Globus pallidus (tissue), 1 donor: ENCODE measurements around the gene PRKACA.

Experiments used
- DNase-seq: peaks from one replicate; pipeline ENCODE4 v3.0.0-alpha.2; 2015; ENCODE audit warnings: low spot score

Gene PRKACA

DNA sequence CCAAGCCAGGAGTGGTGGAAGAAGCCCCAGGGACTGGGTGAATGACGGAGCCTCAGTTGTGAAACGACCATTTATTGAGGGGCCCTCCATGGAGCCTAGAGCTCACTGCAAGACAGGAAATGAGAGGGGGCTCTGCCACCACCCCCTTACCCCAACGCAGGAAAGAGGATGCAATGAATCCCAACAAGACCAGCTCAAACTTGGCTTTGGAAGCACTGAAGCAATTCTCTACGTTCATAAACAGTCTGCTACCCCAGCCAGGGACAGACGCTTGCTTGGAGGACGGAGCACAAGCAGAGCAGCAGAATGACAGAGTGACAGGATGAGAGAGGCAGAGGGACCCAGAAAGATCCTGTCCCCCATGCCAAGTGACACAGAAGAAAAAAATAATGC lies 1.0 kb downstream of the PRKACA start:
- no peak for DNase-seq

DNA sequence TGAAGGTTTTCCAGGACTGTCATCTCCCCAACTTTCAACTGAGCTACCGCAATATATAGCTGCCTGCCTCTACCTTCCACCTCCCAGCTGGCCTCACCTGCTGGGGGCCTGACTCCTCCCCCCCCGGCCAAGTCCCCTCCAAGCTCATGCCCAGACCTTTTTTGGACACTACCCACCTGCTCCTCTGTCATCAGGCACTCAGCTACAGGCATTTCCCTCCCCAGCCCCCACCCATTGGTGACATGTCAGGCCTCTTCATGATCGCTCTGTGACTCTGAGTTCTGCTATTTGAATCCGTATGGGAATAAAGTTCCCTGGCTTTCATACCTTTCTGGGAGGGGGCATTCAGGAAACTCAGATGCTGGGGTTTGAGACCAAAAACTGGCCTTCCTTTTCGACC lies 1.8 kb downstream of the PRKACA start:
- DNase-seq, result no peak

DNA sequence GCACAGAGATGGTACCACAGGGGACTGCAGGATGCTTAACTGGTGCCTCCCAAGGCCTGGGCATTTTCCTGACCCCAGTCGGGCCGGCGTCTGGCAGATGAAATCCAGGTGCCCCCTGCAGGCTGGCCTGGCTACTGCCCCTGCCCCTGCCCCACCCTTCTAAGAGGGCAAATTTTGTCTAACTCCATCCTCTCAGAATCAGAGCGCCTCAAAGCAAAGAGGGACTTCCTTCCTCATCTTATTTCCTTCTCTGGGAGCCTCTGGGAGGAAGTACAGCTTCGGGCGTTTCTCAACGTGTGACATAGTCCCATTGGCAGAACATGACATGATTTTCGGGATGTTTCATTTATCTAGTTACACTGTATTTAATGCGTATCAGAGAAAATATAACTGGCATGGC lies 2.7 kb downstream of the PRKACA start:
- peak; percentile 48 for DNase-seq

DNA sequence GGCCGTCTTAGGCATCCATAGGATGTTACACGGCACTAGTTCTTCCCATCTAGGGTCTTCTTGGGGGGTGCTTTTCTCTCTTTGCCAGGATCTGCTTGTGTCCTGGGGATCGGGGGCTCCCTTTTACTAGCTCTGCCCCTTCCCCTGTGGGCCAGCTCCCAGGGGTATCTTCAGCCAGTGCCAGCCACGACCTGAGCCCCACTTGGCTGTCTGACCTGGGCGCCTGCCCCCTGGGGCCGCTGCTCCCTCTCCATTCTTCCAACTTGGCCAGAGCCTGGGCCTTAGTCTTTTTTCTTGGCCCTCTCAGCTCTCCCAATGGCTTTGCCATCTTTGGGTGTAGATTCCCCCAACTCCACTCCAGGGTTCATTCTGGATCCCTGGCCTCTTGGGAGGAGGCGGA lies 3.1 kb downstream of the PRKACA start:
- no peak for DNase-seq

DNA sequence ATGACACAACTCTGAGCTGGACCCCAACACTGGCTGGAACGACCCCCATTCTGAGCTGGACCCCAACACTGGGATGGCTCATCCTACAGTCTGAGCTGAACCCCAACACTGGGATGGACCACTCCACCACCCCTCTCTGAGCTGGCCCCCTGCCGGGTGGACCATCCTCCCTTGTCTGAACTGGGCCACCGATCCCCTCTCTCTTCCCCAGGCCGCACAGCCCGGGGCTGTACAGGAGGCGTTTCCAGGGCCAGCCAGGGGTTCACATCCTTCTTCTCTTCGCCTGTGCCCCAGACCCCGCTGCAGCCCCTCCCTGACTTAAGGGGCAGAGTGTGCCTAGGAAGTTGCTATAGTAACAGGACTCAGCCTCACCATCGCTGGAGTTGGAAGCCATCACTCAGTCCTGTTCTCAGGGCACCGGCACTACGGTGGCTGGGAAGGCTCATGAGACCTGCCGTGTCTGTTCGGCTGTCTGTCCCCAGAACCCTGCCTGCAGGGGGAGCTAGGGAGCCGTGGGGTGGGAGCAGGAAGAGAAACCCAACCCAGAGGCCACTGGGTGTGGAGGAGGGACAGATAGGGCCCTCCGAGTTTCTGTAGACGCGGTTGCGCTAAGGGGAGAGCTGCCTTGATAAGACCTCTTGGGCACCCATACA lies 3.7 kb downstream of the PRKACA start:
- no peak for DNase-seq

DNA sequence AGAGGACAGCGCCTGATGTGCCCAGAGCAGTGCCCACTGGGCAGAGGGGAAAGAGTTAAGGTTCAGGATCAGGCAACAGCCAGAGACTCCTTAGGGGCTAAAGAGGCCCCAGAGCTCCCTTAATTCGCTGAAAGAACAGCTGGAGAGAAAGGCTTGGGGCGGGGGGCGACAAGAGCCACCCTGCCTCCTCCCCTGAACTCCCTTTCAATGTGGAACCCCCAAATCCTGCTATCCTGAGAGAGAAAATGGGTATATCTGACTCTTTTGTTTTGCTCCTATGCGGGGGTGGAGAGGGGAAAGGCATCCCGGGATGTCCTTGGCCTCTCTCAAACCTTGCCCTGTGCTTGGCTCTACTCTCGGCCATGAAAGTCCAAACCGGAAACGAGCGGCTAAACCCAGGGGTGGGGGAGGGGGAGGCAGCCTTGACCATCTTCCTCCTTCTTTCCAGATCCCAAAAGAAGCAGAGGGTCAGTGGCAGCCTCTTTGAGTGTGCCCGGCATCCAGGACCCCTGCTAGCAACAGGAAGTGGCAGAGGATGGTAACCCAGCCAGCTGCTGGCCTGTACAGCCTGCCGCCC lies 4.7 kb downstream of the PRKACA start:
- no peak for DNase-seq

DNA sequence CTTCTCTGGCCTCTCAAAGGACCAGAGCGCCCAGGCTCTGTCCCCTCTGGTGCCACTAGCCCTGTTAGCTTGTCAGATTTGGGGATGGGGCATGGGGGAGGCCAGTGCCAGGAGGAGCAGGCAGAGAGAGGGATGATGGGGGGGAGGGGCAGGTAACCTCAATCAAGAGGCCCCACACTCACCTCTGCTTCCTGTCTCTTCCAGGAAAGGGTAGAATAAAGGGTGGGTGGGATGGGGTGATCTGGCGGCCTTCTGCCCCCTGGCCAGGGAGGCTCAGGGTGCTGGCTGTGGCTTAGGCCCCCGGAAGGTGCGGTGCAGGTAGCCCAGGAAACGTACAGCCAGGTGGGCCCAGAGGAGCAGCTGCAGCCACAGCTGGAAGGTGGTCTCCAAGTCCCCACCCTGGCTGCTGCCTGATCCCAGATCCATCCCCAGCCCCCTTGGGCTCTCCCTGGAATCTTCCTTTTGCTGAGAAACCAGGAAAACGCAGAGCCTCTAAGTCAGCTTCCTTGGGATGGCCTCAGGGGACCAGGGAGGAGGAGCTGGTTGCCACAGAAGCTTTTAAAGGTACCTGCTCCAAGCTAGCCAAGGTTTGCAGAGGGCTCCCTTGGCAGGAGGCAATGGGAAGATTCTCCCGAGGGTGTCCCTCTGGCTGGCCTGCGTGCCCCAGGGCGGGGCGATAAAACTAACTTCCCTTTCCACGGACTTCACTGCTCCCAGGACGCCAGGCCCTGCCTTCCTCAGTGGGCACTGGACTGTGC lies 5.3 kb downstream of the PRKACA start:
- DNase-seq, result no peak

DNA sequence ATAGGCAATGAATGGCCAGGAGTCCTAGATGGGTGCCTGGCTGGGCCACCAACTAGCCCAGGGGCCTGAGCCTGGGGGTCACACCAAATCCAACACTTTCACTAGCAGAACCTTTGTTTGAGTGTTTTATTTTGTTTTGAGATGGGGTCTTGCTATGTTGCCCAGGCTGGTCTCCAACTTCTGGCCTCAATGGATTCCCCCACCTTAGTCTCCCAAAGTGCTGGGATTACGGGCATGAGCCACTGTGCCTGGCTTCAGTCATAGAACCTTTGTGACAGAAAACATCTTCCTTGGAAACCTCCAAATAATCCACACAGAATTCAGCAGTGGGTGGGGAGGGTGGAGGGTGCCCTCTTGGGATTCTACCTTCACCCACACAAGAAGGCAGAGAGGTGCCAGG lies 6.1 kb downstream of the PRKACA start:
- no peak for DNase-seq

DNA sequence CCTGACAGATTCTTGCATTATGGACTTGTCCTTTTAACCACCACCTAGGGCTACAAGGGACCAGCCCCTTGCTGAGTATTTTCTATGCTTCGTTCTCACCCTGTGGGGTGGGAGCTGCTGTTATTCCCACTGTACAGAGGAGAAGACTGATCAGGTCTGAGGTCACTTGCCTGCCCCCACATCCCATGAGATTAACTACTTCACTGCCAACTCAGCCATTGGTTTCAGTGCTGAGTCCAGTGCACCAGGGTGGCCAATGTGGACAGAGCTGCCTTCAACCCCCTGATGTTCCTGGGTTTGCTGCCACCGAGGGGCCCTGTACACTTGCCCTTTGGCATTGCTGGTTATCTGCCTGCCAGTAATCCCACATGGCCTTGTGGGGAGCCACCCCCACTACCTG lies 6.9 kb downstream of the PRKACA start:
- no peak for DNase-seq

DNA sequence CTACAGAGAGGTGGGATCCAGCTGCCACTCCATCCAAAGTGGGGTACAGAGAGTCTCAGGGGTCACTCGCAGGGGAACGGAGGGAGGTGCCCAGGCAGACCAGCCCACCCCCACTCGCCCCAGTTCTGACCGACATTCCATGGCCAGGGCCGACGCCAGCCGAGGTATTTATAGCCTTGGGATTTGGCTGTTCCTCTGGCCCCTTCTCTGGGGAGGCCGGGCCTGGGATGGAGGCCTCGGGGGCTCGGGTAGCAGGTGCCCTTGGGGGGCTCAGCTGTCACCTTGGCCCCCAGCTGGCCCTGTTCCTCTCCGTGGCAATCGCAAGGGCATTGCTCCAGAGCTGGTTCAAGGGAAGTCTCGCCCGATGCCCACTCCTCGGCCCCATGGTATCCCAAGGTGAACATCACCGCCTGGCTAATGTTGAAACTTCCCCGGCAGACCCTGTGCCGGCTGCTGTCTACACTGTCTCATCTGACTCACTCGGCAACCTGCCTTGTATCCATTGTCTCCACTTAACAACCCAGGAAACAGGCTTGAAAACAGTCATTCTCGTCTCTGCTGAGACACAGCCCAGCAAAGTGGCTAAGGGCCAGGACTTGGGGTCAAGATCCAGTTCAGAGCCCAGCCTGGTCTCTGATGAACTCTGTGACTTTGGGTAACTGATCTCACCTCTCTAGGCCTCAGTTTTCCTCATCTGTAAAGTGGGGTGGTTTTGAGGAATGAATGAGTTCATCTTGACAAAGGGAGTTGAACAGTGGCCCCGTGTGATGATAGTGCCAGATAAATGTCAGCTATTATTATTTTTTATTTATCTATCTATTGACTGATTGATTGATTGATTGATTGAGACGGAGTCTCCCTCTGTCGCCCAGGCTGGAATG lies 9.7 kb downstream of the PRKACA start:
- DNase-seq, result no peak

DNA sequence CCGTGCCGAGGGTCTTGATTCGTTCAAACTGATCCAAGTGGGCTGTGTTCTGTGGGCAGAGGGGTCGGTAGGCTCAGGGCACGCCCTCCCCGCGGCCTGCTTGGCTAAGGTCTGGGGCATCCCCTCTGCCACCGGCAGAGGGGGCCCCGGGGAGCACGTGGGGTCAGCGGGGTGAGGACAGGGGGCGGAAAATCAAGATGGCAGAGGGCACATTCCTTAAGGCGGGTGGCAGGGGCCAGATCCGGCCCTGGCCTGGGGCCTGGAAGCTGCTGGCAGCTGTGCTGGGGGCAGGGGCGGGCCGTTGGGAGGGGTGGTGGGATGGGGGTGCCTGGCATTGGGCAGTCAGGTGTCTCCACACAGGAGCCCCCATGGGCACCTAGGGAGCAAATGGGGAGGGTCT lies 10.7 kb downstream of the PRKACA start:
- no peak for DNase-seq

DNA sequence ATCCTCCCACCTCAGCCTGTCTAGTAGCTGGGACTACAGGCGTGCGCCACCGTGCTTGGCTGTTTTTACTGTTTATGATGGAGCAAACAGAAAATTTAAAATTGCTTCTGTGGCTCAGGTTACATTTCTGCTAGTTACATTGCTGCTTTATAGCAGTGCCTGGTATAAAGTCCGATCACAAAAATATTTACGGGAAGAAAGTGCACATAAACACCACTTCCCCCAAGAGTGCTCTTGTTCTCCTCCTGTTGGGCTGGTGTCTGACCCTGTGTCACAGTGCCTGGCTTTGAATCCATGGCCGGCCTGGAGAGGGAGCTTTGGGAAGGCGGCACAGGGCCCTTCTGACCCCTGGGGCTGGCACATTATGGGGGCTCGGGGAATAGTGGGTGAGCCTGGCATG lies 11.9 kb downstream of the PRKACA start:
- DNase-seq, result no peak

DNA sequence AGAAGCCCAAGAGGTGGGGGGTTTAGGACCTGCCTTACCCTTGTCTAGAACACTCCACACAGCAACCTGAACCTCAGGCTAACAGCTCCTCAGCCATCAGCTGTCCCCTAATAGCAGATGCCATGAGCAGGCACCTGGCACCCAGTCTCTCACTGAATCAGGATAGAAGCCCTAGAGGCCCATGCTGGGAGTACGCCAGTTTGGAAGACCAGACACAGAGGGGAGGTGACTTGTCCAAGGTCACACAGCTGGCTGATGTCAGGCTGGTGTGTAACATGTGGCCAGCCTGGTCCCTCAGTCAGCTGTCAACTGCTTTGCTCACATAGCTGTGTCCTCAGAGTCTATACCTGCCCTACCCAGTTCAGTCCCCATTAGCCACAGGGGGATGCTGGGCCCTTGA lies 14.3 kb downstream of the PRKACA start:
- no peak for DNase-seq

DNA sequence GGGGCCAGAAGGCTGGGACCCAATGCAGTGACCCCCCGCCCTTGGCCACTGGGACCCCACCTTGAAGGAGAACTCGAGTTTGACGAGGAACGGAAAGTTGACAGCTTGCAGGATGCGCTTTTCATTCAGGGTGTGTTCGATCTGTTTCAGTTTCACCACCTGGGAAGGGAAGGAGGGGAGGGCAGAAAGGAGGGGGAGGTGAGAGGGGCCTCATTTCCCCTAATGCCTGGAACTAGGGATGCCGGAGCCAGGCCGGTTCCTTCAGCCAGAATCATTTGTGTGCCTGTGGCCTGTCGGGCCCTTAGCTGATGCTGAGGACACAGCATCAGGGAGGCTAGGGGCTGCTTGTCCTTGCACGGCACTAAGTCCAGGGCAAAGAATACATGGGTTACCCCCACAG lies 14.8 kb downstream of the PRKACA start:
- DNase-seq, result no peak

DNA sequence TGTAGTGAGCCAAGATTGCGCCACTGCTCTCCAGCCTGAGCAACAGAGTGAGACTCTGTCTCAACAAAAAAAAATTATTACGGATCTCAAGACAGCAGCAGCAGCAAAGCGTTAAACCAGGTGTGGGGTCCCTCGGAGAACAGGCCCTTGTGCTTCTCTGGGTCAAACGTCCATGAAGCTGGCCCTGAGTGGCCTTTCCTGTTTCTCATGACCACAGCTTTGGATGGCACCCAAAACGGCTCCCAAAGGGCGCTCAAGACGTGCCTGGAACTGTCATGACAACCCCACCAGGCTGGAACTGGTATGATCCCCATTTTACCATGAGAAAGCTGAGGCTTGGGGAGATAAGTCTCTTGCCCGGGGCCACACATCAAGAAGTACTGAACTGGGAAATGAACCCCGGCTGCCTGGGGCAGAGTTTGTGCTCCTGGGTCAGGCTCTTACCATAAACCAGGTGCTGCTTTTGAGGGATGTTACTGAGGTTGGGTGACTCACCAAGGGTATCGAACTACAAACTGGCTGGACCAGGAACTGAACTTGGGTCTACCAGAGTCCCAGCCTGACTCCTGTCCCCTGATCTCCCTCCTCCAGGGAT lies 15.4 kb downstream of the PRKACA start:
- DNase-seq, result no peak

DNA sequence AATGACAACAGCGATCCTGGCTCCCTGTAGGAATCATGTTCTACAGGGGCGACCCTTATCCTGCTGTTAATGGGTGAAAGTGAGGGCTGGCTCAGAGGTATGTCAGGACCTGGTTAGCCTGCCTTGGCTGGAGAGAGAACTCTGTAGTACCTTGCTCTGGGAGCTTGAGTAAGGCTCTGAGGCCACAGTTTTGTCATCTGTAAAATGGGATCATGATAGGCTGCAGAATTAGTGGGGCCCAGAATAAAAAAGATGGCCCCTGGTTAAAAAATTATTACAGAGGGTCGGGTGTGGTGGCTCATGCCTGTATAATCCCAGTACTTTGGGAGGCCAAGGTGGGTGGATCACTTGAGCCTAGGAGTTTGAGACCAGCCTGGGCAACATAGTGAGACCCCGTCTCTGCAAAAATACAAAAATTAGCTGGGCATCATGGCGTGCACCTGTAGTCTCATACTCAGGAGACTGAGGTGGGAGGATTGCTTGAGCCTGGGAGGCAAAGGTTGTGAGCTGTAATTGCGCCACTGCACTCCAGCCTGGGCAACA lies 16.5 kb downstream of the PRKACA start:
- DNase-seq, result no peak

DNA sequence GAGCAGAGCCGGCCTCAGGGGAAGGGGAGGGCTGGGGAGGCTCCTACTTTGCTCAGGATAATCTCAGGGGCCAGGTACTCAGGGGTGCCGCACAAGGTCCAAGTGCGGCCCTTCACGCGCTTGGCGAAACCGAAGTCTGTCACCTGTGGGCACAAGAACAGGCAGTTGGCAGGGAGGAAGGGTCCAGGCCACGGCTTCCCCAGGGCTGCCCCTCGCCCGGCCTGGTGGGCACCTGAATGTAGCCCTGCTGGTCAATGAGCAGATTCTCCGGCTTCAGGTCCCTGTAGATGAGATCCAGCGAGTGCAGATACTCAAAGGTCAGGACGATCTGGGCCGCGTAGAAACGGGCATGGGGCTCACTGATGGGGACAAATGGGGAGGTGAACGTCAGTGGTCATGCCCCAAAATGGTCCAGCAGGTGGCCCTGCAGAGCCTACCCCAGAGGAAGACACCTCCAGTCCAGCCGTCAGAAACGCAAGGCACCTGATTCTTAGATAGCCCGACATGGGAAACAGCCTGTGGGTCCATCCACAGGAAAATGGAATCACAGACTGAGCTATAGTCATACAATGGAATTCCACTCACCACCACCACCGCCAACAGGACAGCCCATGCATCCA lies 19.9 kb downstream of the PRKACA start:
- no peak for DNase-seq

DNA sequence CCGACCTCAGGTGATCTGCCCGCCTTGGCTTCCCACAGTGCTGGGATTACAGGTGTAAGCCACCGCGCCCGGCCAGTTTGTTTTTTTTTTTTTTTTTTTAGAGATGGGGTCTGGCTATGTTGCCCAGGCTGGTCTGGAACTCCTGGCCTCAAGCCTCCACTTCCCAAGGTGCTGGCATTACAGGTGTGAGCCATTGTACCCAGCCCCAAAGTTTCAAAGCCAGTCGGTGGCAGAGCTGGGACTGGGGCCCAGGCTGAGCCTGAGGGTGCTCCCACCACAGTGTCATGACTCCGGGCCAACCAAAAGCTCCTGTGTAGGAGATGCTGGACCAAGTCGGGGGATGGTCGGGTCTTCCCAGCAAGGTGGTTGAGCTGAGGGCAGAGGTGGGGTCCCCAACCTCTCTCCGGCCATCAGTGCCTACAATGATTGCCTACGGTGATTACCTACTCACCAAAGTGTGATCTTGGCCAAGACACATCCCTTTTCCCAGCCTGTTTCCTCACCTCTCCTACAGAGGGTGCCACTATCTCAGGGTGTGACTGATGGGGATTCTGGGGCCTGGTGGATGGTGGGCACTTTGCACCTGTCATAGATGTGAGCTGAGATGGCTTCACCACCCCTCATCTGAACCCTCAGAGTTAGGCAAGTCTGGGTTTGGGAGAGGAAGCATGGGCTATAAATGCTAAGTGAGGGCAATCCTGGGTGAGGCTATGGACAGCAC lies 21.1 kb downstream of the PRKACA start:
- DNase-seq, result no peak

DNA sequence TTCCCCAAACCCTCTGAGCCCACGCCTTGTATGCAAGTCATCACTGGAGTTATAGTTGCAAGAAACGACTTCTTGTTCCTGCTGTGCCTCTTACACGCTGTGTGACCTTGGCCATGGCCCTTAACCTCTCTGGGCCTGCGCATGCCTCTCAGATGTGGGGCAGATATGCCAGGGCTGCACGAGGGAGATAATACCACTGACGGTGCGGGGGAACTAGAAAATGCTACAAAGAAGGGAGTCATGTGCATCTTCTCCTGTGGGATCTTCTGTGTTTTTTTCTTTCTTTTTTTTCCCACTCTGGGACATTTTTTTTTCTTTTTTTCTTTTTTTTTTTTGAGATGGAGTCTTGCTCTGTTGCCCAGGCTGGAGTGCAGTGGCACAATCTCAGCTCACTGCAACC lies 22.7 kb downstream of the PRKACA start:
- DNase-seq, result no peak

DNA sequence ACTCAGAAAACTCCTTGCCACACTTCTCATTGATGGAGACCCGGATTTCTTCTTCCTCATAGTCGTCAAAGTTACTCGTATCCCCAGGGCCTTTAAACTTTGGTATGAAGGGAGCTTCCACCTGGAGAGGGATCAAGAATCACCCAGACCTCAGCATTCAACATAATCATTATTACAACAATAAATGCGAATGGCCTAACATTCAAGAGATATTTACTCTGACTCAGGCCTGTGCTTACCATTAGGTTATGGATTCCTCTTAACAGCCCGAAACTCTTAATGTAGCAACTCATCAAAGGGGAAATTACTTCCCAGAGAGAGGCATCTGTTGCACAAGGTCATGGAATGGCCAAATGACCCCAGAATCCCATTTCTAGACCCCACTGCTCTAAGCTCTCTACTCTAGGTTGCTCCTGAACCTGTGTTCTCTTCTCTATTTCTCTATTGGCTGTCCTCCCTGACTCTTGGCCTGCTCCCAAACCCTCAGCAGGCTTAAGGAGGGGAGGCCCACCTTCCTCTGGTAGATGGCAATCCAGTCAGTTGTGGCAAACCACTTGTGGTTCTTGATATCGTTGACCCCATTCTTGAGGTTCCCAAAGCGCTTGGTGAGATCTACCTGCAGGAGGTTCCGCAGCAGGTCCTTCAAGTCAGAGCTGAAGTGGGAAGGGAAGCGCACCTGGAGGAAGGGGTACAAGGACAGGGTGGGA lies 24.3 kb downstream of the PRKACA start:
- DNase-seq, result no peak
